Skeletal muscle cell (primary cell): ENCODE measurements around the gene EMD.

Experiments
- DNase-seq: peaks from one replicate; pipeline ENCODE4 v3.0.0-alpha.2; 2010; ENCODE audit warnings: low read depth
- H3K4me3 ChIP-seq: 2 replicates; pipeline ENCODE4 v1.5.1; 2011; ENCODE audit warnings: low read depth, mild to moderate bottlenecking, control low read depth, low read length, moderate library complexity

Gene EMD

GRCh38 chrX:154408659-154409221, 29.6 kb downstream of the EMD start:
- peak overlapping the region; percentile 56 for H3K4me3 ChIP-seq

DNA sequence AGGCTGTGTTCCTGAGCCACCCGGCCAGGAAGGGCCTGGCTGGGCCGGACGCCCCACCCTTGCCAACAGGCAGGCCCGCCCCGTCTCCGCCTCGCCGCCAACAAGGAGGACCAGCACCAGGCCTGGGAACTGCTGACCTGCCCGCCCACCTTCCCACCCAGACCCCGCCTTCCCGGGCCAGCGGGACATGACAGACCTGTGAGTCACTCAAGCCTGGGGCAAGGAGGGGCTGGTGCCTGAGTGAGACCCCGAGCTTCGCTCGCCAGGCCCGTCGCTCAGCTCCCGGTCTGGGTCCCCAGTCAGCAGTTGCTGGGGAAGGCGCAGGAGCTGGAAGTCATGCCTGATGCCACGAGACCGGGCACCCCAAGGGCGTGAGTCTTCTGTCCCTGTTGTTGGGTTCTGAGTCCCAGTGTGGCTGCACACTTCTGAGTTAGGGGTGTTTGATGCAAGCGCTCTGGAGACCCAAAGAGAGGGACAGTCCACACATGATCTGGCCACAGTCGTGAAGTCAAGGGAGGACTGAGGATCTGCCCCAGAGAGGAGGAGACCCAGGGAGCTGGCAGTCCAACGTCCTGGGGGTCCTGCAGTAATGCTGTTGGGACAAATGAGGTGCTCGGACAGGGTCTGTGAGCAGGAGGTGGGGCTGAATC, 30.3 kb downstream of the EMD start, which contains the start of gene DNASE1L1:
TSS of gene DNASE1L1 (minus strand) at position 33 of the 650 bp plus-strand sequence. CDS start 3,686 bp downstream, outside the sequence.
- peak; percentile 71 for DNase-seq
- peak within 1 kb of the TSS; percentile 56 for H3K4me3 ChIP-seq

More at GRCh38 chrX:154408659-154409221, 29.6 kb downstream of the EMD start:
- DNase-seq: no peak

- H3K4me3 ChIP-seq: peak overlapping the region; percentile 64
- DNase-seq: no peak
Measured at GRCh38 chrX:154411981-154412340, 32.9 kb downstream of the EMD start.

DNA sequence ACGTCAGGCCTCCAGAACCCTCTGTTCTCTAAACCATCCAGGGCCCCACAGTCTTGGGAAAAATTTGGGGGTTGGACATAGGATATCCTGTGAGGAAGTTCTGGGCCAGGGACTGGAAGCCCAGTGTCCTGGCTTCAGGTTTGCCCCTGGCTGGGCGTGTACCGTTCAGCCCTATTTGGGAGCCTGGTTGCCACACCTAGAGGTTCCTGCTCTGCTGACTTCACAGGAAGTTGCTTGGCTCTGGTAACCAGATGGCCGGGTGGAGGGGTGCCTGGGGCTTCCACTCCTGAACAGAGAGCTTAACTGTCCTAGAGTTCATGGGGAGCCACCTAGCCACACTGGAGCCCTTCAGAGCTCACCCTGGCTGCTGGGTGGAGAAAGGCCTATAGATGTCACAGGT, 33.4 kb downstream of the EMD start:
- peak overlapping the region; percentile 64 for H3K4me3 ChIP-seq
- no peak for DNase-seq

DNA sequence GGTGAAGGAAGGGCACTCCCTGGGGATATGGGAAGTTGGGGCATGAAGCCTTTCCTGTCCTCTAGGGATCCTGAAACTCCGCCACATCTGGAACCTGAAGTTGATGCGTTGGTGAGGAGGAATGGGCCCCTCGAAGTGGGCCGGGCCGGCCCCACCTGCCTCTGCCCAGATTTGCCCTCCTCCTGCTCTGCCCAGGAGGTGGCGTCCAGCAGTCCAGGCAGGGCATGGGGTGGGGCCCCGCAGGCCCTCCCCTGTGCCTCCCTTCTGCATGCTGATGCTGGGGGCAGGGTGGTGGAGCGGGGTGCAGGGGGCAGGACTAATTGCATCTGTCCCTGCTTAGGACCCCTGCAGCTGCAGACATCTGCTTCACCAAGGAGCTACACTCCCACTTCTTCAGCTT, 34.0 kb downstream of the EMD start:
- H3K4me3 ChIP-seq: no peak overlapping the region
- no peak for DNase-seq

GRCh38 chrX:154417157-154417556, 38.1 kb downstream of the EMD start:
- no peak for DNase-seq
- no peak overlapping the region for H3K4me3 ChIP-seq

DNA sequence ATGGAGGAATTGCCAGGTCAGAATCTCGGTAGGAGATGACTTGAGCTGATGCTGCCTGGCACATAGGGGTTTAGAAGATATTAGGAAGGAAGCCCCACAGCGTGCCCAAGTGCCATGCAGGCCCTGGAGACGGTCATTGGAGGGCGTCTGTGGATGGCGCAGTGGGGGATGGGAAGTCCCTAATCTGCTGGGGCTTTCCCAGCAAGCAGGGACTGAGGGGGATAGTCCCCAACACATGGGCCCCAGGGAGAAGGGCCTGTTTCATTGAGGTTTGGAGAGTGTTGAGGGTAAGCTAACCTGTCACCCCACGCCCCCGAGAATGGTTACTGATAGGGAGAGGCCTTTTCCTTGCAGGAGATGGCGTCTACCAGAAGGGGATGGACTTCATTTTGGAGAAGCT, 40.1 kb downstream of the EMD start:
- no peak overlapping the region for H3K4me3 ChIP-seq
- no peak for DNase-seq

DNA sequence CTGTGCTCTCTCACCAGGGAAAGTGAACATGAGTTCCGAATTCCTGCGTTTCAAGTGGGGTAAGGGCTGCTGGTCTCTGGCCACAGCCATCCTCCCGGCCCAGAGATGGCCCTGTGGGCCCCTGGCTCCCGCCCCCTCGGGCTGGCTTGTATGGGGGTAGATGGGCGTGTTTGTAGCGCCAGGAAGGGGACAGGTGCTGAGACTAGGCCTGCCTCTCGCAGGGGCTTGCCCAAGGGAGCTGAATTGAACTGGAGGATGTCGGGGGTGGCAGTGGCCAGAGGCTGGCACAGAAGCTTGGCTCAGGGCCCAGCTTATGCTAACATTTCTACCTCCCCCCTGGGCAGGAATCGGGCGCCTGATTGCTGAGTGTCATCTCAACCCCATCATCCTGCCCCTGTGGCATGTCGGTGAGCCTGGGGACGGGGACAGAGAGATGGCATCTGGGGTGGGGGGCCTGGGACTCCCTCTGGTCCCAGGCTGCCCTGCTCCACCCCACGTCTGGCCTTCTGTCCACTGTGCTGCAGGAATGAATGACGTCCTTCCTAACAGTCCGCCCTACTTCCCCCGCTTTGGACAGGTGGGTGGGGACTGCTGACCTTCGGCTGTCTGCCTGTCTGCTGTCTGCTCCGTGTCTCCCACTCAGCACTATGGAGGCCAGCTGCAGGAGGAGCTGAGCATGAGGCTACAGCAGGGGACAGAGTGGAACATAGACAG, 40.8 kb downstream of the EMD start:
- no peak for DNase-seq
- H3K4me3 ChIP-seq: no peak overlapping the region

GRCh38 chrX:154420402-154420756, 41.3 kb downstream of the EMD start:
- no peak for DNase-seq
- no peak overlapping the region for H3K4me3 ChIP-seq

DNA sequence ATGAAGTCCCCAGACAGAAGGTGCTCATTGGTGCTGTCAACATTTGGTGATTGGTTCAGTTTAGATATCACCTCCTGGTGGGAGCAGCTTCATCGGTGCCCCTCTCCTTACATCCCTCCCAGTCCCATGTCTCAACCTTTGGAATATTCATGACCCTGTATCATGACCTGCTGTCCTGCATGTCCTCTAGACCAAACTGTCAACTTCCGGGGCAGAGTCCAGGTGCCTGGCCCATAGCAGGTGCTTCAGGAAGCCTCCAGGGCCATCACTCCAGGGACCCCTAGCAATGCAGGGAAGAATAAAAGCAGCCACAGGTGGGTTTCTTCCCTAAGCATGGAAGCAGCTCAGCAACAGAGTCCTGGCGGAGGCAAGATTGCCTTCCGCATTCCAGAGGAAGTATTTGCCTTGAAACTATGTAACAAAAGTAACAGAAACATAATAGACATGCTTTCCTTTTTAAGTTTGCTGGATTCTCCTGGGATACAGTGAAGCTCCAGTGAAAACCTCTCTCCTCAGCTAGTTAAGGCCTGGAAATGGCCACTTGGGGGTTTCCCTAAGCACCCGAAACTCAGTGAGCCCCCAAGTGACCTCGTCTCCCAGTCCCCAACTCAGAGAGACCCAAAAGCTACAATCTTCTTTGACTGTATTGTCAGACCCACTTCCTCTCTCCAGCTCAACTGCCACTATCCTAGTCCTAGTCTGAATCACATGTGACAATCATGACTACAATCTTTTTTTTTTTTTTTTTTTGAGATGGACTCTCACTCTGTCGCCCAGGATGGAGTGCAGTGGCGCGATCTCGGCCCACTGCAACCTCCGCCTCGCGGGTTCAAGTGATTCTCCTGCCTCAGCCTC, 48.0 kb downstream of the EMD start:
- no peak overlapping the region for H3K4me3 ChIP-seq

GRCh38 chrX:154428176-154429171, 49.4 kb downstream of the EMD start, which contains the start of gene ATP6AP1:
TSS of gene ATP6AP1 (plus strand) at chrX:154428677. CDS start at chrX:154428693, 16 bp downstream.
- H3K4me3 ChIP-seq: peak within 1 kb of the TSS; percentile 63
- peak; percentile 81 for DNase-seq

More for the DNA sequence above, 48.0 kb downstream of the EMD start:
- no peak for DNase-seq

GRCh38 chrX:154429711-154430110, 50.6 kb downstream of the EMD start:
- no peak overlapping the region for H3K4me3 ChIP-seq
- DNase-seq: no peak

DNA sequence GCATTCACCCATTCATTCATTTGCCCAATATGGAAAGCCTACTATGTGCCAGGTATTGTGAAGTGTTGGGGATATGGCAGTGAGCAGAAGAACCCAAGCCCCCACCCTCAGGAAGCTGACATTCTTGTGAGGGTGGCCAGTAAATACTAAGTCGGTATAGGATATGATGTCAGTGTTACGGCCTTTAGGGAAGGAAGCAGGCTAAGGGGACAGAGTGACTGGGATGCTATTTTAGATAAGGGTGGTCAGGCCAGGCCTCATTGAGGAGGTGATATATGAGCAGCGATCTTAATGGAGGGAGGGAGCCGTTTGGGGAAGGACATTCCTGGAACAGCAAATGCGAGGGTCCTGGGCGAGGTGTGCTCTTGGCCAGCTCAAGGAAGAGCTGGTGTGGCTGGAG, 51.4 kb downstream of the EMD start:
- no peak for DNase-seq
- H3K4me3 ChIP-seq: no peak overlapping the region

DNA sequence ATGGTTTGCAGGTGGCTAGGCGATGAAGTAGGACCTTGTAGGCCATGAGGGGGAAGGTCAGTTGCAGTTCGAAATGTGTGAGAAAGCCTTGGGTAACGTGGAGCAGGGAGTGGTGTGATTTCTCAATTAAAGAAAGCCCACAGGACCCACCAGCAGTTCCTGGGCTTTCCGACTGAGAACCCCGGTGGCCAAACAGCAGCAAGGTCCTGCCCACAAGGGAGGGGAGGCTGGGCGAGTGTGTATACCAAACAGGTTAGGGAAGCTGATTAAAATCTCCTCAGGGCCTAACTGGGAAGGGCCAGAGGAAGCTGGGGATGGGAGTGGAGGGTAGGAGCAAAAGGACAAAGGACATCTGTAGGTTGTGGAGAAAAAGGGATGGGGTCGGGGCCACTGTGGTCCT, 51.8 kb downstream of the EMD start:
- DNase-seq: no peak
- no peak overlapping the region for H3K4me3 ChIP-seq
